Stimulated activated CD8-positive, alpha-beta memory T cell treated with anti-CD3 and anti-CD28 coated beads, Interleukin-4, amount 100 ng/mL, for 1 hour (primary cell): ENCODE results near the gene ECD.

Source experiments
- DNase-seq, 2 donors: peaks; one replicate each; pipeline ENCODE4 v3.0.0-alpha.2; 2020; ENCODE audit warnings: low read depth in 2 of 2, low spot score in 1 of 2

ECD gene

DNA sequence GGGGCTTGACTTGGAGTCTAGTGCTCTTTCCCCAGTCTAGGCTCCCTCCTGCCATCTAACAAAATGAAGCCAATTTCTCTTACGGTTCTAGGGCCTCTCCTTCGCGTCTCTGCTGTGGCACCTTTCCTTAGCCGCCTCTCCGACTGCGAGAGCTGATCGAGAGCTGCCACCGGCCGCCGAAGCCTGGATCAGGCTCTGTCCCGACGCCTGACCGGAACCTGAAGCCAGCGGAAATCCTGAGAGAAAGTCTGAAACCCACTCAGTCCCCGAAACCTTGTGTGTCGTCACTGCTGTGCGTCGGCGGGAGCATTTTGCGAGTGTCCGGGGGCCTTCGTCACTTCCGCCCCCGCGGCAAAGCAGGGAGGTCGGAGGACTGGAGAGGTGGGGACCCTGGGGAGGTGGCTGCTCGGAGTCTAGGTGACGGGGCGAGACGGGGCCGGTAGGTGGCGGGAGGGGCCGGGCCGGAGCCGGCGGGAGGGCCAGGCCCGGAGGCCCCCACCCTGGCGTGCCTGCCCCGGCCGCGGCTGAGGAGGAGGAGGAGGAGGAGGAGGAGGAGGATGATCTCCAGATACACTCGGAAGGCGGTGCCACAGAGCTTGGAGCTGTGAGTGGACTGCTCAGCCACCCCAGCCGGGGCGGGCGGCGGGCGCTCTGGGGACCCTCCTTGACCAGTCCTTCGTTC is at the start of gene ECD, which contains the start of gene FAM149B1:
Gene ECD, minus strand, starts transcription at position 226 of the 682 bp plus-strand sequence. CDS start 4,071 bp downstream, outside the sequence.
Gene FAM149B1, plus strand, starts transcription at position 337 of the 682 bp plus-strand sequence. Its CDS starts 221 bp downstream, at position 558.
- DNase-seq = peak; percentile 78 to 91

DNA sequence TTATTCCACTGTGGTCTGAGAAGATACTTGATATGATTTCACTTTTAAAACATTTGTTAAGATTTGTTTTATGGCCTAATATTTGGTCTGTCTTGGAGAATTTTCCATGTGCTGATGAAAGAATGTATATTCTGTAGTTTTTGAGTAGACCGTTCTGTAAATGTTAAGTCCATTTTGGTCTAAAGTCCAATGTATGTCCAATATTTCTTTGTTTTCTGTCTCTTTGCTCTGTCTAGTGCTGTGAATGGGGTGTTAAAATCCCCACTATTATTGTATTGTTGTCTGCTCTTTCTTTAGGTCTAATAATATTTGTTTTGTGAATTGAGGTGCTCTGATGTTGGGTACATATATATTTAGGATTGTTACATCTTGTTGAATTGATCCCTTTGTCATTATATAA is 47.9 kb upstream of the ECD start:
- no peak for DNase-seq

DNA sequence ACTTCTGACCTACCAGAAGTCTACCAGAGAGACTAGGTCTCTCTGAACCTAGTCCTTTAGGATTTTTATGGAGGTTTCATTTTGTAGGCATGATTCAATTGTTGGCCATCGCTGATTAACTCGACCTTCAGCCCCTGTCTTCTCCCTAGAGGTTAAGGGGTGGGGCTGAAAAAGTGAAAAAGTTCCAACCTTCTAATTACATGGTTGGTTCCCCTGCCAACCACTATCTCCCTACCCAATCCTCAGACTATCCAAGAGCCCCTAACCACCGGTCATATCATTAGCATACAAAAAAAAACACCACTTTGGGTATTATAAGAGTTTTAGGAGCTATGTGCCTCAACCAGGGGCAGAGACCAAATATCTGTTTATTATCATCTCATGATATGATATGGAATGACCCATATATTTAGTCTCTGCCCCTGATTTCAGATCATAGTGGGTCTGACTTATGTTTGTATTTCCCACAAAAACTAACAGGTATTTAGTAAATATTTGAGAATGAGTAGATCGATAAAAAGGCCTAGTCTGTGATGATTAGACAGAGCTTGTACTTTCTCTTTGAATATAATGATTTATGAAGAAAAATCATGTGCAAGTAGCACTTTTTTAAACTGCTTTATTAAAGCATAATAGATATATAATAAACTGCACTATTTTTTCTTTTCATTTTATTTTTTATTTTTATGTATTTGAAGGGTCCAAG is 43.5 kb upstream of the ECD start:
- DNase-seq = no peak

DNA sequence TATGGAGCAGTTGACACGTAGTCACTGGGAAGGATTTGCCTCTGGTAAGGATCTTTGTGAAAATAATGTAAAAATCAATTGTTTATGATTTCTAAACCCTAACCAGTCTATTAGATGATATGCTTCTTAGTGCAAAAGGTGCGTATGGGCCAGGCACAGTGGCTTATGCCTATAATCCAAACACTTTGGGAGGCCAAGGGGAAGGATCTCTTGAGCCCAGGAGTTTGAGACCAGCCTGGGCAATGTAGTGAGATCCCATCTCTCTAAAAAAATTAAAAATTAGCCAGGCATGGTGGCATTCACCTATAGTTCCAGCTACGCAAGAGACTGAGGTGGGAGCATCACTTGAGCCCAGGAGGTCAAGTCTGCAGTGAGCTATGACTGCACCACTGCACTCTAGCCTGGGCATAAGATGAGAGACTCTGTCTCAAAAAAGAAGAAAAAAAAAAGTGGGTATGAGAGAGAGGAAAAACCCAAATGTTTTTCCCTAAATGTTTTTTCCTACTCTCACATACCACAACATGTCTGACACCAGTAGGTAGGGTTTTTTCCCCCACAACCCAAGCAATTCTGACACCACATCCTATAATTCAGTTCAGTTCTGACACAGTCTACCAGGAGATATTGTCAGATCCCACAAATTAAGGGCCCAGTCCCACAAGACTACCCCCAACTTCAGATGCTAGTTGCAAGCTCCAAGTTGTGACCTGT is 42.7 kb upstream of the ECD start:
- DNase-seq = no peak

DNA sequence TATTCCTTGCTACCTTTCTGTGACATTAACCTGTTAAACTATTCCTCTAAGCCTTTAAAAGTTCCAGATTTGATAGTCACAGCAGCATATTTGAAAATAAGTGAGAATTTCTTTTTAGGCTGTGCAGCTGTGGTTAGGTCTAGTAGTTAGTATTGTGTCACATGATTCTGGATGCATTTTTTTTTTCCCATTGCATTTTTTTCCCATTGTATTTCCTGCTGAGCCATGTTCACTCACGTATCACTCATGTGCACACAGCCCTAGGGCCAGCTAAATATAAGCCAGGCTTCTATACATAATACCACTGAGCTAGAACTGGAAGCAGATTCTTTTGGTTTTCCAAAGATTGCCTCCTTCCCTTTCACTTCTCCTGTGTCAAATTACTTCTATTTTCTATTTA is 41.9 kb upstream of the ECD start:
- DNase-seq = no peak

DNA sequence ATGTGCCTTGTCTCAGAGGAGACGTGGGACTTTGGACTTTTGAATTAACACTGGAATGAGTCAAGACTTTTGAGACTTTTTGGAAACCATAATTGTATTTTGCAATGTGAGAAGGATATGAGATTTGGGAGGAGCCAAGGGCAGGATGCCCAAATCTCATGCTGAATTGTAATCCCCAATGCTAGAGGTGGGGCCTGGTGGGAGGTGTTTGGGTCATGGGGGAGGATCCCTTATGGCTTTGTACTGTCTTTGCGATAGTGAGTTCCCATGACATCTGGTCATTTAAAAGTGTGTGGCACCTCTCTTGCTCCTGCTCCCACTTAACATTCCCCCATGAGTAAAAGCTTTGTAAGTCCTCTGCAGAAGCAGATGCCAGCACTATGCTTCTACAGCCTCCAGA is 40.1 kb upstream of the ECD start:
- DNase-seq = no peak

DNA sequence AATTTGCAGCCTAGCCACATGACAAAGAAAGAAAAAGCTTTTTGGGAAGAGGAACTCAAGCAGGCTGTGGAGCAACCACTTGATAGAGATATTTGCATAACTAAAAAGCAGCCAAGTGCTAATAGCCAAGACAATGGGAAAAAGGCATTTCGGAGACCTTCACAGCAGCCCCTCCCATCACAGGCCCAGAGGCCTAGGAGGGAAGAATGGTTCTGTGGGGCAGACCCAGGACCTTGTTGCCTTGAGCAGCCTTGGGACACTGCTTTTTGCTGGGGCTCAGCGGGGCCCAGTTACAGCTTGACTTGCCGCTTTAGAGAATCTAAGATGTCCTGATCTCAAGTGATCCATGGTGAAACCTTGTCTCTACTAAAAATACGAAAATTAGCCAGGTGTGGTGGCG is 38.6 kb upstream of the ECD start:
- no peak for DNase-seq

DNA sequence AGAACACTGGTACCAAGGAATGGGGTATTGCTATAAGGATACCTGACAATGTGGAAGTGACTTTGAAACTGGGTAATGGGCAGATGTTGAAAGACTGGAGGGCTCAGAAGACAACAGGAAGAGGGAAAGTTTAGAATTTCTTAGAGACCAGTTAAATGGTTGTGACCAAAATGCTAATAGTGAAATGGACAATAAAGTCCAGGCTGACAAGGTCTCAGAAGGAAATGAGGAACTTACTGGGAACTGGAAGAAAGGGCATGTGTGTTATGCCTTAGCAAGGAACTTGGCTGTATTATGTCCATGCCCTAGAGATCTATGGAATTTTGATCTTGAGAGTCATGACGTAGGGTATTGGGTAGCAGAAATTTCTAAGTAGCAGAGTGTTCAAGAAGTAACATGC is 38.1 kb upstream of the ECD start:
- DNase-seq = no peak

GRCh38 chr10:73205081-73205480 is 37.3 kb upstream of the ECD start:
- no peak for DNase-seq

GRCh38 chr10:73190188-73190587 is 22.4 kb upstream of the ECD start:
- DNase-seq = no peak

- DNase-seq = no peak
These were observed 18.5 kb upstream of the ECD start for GRCh38 chr10:73186266-73186665.

DNA sequence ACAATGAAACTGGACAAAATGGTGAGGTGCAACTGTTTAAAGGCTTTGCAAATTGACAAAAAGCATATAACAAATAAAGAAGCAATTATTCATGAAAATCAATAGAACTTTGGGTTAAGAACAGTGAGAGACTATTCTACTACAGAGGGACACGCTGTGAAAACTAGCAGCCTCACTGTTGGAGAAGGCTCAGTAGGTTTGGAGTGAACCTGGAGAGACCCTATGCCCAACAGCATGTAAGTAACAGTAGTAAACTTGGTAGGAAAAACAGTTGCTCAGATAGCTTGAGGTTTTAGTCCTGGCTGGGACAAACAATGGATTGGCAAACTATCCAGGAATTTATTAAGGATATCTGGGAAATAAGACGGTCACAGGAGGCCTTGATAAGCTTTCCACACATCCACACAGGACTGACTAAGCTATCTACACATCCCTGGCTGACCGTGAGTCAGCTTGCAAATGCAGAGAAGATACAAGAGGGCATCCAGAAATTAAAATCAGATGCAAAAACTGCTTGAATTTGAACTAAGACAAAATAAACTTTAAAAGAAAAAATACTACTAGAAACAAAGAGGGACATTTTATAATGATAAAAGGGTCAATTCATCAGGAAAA is 16.0 kb upstream of the ECD start:
- no peak for DNase-seq

DNA sequence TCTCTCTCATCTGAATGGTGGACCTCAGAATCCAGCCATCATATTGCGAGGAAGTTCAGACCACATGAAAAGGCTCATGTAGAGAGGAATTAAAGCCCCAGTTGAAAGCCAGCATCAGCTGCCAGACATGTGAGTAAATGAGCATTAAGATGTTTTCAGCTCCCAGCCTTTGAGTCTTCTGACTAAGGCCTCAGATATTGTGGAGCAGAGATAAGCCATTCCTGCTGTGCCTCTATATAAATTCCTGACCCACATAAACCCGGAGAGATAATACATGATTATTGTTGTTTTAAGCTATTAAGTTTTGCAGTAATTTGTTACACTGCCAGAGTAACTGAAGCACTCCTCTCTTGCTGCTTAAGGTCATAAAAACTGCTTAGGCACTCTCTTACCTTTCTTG is 14.8 kb upstream of the ECD start:
- DNase-seq = no peak

DNA sequence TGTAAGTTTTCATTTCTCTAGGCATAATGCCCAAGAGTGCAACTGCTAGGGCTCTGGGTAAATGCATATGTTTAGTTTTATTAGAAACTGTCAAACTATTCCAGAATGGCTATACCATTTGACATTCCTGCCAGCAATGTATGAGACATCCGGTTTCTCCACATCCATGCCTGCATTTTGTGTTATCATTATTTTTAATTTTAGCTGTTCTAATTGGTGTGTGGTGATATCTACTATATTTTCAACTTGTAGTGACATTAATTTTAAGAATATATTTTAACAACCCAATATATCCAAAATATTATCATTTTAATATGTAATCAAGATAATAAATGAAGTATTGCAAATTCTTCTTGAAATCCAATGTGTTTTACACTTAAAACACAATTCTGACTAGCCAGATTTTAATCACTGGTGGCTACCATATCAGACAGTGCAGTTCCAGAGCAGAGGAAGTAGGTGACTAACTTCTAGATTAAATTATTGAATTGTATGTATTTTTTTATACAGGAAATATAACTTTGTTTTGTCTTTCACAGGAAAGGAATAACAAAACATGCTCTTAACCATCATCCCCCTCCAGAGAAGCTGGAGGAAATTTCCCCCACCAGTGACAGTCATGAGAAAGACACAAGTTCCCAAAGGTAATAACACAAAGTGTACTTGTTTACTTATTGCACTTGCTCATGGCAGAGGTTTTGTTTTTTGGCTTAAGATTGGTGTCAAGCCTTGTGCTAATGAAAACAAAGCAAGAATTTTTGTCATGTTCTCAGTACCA is 6.5 kb upstream of the ECD start:
- DNase-seq = no peak

GRCh38 chr10:73172867-73173266 is 5.1 kb upstream of the ECD start:
- no peak for DNase-seq

GRCh38 chr10:73169320-73169719 is 1.5 kb upstream of the ECD start:
- no peak for DNase-seq

GRCh38 chr10:73168465-73168803 is 626 bp upstream of the ECD start:
- DNase-seq = no peak

GRCh38 chr10:73167458-73167782 is 388 bp downstream of the ECD start:
- no peak for DNase-seq

DNA sequence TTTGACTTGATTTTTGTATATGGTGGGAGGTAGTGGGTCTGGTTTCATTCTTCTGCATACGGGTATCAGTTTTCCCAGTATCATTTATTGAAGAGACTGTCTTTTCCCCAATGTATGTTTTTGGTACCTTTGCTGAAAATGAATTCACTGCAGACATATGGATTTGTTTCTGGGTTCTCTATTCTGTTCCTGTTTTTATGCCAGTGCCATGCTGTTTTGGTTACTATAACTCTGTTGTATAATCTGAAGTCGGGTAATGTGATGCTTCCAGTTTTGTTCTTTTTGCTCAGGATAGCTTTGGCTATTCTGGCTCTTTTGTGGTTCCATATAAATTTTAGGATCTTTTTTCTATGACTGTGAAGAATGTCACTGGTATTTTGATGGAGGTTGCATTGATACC is 836 bp downstream of the ECD start:
- no peak for DNase-seq

DNA sequence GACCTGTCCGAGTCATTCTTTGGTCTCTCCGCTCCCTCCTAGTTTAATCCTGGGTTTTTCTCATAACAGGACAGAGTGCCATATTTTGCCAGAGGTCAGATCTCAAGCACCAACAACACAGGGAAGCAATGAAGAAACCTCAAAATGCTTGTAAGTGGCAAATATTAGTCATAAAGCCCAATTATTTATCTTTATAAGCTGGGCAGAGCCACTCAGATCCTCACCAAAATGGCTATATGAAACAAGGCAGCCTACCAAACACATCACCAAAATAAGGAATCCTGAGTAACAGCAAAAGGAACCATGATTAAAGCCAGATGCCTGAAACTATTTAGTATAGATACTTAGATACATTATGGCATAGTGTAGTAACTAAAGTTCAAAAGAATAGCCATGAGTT is 4.7 kb downstream of the ECD start:
- DNase-seq = no peak

DNA sequence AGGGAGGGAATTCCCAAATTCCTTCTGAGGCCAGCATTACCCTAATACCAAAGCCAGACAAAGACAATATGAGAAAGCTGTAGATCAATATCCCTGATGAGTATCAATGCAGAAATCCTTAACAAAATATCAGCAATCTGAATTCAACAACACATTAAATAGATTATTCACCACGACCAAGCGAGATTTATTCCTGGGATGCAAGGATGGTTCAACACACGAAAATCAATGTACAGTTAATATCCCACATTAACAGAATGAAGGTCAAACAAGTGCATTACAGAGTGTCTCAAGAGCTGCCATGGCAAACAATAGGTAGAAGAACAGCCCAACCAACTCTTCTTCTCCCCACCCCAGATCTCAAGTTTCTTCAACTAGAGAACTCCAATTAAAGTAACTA is 6.1 kb downstream of the ECD start:
- DNase-seq = no peak
